Stimulated activated CD4-positive, alpha-beta T cell treated with anti-CD3 and anti-CD28 coated beads, Interleukin-1b, Interleukin-23, amount 100 ng/mL, for 1 hour (primary cell): ENCODE results near the gene CAPN15.
"Not testable (repeated sequence)": the region's sequence is repeated elsewhere in the genome, so short reads cannot be mapped to it uniquely, and the experiment has no call there.

Experiments
- DNase-seq, 2 donors: peaks; one replicate each; pipeline ENCODE4 v3.0.0-alpha.2; 2020; ENCODE audit warnings: low read depth in 2 of 2

CAPN15 gene

DNA sequence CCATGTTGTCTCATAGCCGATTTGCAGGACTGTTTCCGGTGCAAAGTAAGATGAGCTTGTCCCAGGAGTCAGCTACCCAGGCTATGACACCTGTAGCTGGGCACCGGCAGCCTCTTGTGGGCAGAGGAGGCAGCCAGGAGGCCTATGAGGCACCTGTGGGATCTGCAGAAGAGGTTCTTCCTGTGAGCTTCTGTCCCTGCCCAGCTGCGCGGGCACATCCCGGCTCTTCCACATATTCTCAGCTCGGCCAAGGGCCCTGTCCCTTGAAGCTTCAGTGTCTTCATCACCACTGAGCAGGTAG is 21.3 kb upstream of the CAPN15 start:
- DNase-seq: no peak

- DNase-seq: not testable (repeated sequence)
Measured at GRCh38 chr16:507527-507926, 20.0 kb upstream of the CAPN15 start.

DNA sequence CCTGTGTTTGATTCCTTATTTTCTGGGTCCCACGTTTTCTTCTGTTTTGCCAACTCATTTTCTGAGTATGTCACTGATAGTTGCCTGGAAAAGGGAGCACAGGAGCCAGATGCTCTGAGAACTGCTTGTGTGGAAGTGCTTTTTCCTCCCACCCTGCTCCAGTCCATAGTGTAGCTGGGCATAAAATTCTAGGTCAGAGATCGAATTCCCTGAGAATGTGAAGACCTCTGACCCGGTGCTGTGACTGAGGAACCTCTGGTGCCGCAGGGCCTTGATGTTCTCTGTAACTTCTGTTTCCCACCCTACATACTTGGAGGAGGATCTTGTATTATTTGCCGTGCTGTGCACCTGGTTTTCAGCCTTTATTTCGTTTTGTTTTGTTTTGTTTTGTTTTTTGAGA is 19.5 kb upstream of the CAPN15 start:
- DNase-seq: no peak

- no peak for DNase-seq
Measured at GRCh38 chr16:508884-509736, 18.4 kb upstream of the CAPN15 start.

DNA sequence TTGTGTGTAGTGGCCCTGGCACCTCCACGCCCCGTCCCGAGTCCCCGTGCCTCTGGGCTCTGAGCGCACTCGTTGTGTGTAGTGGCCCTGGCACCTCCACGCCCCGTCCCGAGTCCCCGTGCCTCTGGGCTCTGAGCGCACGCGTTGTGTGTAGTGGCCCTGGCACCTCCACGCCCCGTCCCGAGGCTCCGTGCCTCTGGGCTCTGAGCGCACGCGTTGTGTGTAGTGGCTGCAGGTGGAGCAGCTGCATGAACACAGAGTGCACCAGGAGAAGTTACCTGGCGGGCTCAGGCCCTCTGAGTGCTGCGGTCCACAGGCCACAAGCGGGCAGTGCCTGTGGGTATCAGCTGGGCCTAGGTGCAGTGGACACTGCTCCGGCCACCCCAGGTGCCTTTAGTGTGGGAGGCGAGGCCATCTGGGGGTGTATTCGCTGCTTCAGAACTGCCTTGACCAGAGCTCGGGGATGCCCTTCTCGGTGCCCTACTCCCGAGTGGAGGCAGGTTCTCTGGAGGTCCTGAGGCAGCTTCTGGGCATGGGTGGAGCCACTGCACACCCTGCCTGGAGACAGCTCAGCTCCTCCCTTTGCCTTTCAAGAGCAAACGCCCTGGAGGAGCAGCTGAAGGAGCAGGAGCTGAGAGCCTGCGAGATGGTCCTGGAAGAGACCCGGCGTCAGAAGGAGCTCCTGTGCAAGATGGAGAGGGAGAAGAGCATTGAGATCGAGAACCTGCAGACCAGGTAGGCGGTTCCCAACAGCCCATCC is 17.3 kb upstream of the CAPN15 start:
- DNase-seq: no peak

DNA sequence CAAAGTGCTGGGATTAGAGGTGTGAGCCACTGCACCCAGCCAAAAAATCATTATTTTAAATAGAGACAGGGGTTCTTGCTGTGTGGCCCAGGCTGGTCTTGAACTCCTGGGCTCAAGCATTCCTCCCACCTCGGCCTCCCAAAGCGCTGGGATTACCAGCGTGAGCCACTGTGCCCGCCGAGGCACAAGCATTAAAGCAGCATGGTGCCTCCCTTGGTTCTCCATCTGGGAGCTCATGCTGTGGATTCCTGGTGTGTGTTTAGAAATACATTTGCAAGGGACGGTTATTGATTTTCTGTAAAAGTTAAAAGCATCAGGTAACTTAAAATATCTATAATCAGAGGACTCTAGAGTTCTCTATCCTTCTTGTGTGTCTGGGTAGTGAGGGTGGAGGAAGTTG is 14.7 kb upstream of the CAPN15 start:
- no peak for DNase-seq

DNA sequence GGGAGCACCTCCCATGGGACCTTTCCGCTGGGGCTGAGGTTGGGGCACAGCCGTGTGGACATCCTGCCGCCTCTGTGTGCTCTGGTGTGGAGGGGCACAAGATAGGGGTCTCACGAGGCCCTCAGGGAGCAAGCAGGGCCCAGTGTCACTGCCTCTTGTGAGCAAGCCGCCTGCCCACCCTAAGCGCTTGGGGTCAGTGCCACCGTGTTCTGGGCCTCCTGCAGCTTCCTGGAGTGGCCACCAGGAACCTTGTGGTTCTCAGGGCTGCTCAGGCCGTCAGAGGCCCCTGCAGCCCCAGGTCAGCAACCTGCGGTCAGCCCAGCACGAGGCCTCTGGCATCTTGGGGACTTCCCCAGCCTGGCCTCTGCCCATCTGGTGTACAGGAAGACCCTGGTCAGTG is 13.6 kb upstream of the CAPN15 start:
- no peak for DNase-seq

DNA sequence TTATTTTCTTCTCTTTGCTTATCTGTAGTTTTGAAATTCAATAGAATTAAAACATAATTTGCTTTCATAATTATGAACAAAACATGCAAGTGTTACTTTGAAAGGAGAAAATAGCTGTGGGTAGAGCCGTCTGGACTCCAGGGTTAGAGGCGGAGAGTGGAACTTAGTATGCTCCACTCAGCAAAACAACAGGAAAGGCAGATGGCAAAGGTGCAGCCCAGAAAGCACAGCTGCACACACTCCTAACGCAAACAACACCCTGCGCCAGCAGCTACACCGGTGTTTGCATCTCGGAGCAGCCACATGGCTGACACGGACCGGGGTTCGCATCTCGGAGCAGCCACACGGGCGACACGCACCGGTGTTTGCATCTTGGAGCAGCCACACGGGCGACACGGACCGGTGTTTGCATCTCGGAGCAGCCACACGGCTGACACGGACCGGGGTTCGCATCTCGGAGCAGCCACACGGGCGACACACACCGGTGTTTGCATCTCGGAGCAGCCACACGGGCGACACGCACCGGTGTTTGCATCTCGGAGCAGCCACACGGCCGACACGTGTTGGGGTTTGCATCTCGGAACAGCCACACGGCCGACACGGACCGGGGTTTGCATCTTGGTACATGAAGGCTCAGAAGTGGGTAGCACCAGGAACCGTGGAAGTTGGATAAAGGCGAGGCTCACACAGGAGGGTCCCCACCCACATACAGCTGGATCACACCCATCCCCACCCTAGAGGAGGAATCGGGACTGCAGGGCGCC is 12.2 kb upstream of the CAPN15 start:
- no peak for DNase-seq

DNA sequence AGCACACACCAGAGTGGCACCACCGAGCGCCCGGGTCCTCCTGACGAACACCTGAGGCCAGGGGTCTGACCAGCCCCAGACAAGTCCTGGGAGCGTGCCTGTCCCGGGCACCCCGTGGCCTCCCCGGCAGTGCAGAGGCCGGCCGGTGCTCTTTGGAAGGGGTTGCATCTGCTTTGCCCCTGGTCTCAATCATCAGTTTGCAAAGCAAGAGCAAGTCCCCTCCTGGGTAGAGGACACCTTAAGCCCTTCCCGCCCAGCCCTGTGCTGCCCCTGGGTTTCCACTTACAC is 11.6 kb upstream of the CAPN15 start:
- no peak for DNase-seq

GRCh38 chr16:516301-516700 is 11.2 kb upstream of the CAPN15 start:
- DNase-seq: no peak

DNA sequence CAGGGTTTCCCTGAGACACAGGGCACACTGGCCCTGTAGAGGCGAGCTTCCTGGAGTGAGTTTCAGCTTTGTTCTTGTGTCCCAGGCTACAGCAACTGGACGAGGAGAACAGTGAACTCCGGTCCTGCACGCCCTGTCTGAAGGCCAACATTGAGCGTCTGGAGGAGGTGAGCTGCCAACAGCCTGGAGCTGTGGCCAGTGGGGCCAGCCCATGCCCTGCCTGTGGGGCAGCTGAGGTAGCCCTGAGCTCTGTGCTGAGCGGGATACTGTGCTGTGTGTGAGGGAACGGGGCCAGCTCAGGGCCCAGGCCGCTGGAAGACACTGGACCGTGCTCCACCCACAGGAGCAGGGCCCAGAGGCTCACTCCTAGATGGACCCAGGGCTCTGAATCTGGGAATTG is 8.7 kb upstream of the CAPN15 start:
- no peak for DNase-seq

- DNase-seq: no peak
Measured at GRCh38 chr16:519425-519824, 8.1 kb upstream of the CAPN15 start.

DNA sequence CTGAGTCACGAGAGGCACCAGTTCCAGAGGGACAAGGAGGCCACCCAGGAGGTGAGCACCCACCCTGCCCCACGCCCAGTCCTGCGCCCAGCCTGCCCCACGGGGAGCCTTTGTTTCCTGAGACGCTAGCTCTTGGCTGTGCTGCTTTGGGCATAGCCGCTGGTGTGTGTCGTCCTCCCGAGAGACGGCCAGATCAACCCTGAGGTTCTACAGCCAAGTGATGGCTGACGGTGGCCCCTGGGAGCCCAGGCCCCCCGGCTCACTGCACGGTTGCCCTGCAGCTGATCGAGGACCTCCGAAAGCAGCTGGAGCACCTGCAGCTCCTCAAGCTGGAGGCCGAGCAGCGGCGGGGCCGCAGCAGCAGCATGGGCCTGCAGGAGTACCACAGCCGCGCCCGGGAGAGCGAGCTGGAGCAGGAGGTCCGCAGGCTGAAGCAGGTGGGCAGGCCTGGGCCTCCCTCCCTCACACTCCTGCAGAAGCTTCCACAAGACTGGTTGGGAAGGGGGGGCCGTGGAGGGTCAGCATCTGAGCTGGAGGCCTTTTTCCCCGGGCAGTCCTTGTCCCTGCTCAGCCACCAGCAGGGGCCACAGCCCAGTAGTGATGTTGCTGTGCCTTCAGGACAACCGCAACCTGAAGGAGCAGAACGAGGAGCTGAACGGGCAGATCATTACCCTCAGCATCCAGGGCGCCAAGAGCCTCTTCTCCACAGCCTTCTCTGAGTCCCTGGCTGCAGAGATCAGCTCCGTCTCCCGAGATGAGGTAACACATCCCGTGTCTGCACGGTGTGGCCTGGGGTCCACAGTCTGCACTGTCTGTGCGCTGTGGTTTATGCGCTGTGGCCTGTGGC is 7.4 kb upstream of the CAPN15 start:
- DNase-seq: no peak

GRCh38 chr16:520847-521246 is 6.7 kb upstream of the CAPN15 start:
- no peak for DNase-seq

- no peak for DNase-seq
Measured at GRCh38 chr16:521381-522210, 5.9 kb upstream of the CAPN15 start.

DNA sequence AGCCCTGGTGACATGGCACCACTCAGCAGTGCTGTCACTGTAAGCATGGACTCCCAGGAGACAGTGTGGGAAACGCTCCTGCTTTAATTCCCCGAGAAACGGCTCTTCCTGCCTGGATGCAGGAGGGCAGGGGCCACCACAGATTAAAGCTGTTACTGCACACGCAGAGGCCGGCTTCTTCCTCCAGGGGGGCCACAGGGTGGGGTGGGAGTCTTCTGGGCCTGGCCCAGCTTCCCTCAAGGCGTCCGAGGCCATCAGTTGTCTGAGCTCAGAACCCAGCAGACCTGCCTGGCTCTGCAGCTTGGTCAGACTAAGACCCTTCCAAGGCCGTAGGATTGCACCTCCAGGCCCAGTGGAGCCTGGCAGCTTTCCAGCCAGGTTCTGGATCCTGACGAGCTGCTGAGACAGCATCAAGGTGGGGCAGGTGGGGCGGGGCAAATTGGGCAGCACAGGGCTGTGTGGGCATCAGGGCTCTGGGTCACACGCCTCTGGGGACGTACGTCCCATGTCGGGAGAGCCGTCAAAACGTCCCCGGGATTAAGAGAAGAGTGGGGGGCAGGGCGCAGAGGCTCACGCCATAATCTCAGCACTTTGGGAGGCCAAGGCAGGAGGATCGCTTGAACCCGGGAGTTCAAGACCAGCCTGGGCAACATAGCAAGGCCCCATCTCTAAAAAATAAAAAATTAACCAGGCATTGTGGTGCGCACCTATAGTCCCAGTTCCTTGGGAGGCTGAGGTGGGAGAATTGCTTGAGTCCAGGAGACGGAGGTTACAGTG is 5.0 kb upstream of the CAPN15 start:
- DNase-seq: no peak

GRCh38 chr16:523097-523741 is 4.3 kb upstream of the CAPN15 start:
- DNase-seq: no peak

DNA sequence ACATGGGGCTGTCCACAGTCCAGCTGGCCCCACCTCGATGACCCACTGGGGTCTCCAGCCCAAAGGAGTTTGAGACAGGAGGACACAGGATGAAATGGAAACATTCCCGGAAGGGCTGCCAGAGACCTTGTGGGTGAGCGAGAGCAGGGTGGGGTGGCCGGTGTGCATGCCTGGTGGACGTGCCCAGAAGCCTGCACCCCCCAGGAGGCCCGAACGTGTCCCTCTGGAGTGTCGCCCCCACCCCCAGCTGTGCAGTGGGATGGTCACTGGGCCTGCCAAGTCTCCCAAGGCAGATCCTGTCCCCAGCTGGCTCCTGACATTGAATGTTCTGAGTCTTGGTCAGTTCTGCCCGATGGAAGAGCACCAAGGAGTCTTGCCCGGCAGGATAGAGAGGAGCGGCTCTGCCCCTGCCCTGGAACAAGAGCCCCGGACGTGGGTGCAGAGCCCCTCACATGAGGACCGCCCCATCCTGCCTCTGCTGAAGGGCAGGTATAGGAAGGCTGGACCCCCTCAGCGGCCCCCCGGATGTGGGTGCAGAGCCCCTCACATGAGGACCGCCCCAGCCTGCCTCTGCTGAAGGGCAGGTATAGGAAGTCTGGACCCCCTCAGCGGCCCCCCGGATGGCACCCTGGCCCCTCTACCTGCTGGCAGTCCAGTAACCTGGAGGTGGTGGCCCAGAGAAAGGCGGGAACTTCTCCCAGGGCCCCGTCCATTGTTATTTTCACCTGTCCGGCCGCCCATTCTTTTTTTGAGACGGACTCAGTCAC is 3.1 kb upstream of the CAPN15 start:
- no peak for DNase-seq

GRCh38 chr16:525123-525519 is 2.4 kb upstream of the CAPN15 start:
- DNase-seq: no peak
